T-helper 17 cell (primary cell): Measurements from ENCODE around the gene MICALL1. TPM values are rescaled to one million over a fixed set of nuclear protein-coding genes. Genes with fewer than 3 reads are reported as not detected.

Source experiments
- ATAC-seq: fragments of 150-1000 bp; cut with Tn5 transposase; 2 replicates; pipeline ENCODE4 v1.10.0; 2021; ENCODE audit warnings: mild to moderate bottlenecking, moderate library complexity
- DNase-seq, 3 donors: peaks; one replicate each; pipeline versions ENCODE4 v3.0.0 to v3.0.0-alpha.2; 2020 to 2021
- H3K9me3 ChIP-seq: one replicate; pipeline ENCODE4 v1.7.0; 2013; ENCODE audit warnings: low read length, mild to moderate bottlenecking; ENCODE audit not compliant: control insufficient read depth, poor library complexity, severe bottlenecking
- H3K27ac Mint-ChIP-seq: one replicate; pipeline ENCODE4 v1.8.0; 2022; ENCODE audit warnings: mild to moderate bottlenecking, moderate library complexity, mixed read lengths
- H3K27me3 Mint-ChIP-seq: one replicate; pipeline ENCODE4 v1.8.0; 2022; ENCODE audit warnings: mixed read lengths
- H3K36me3 Mint-ChIP-seq: one replicate; pipeline ENCODE4 v1.8.0; 2022; ENCODE audit warnings: low read depth, mixed read lengths
- H3K4me1 Mint-ChIP-seq: one replicate; pipeline ENCODE4 v1.8.0; 2022; ENCODE audit warnings: mild to moderate bottlenecking, mixed read lengths
- H3K4me3 Mint-ChIP-seq: one replicate; pipeline ENCODE4 v1.8.0; 2022; ENCODE audit warnings: mild to moderate bottlenecking, moderate library complexity, mixed read lengths
- total RNA-seq, 4 donors: library from RNA in 2 of 4; stranded (reverse) in 2 of 4; gene quantifications; one replicate each; pipeline ENCODE4 v1.2.3 and lab custom pipeline; 2022 to 2026

MICALL1 gene
- total RNA-seq, 2 donors from 2014 or later = 19.2 to 21.9 TPM

GRCh38 chr22:37982151-37982785, 76.2 kb downstream of the MICALL1 start:
- no peak overlapping the region for H3K4me3 Mint-ChIP-seq
- H3K9me3 ChIP-seq = no peaks in the 10 kb centered on the region
- H3K27me3 Mint-ChIP-seq = no peaks in the 10 kb centered on the region
- H3K4me1 Mint-ChIP-seq = no peaks in the 10 kb centered on the region
- H3K36me3 Mint-ChIP-seq = peaks cover 4% of the 10 kb centered on the region
- no peak for ATAC-seq
- no peak overlapping the region for H3K27ac Mint-ChIP-seq
- no peak for DNase-seq

GRCh38 chr22:37982938-37983859, 77.1 kb downstream of the MICALL1 start:
- Mint-ChIP-seq H3K4me1 (no peaks in the 10 kb centered on the region), H3K4me3 (no peak overlapping the region), H3K27ac (no peak overlapping the region), H3K27me3 (no peaks in the 10 kb centered on the region), H3K36me3 (peaks cover 4% of the 10 kb centered on the region)
- ATAC-seq = no peak
- no peak for DNase-seq
- H3K9me3 ChIP-seq = no peaks in the 10 kb centered on the region

GRCh38 chr22:37983860-37984791, 78.0 kb downstream of the MICALL1 start, which contains the start of gene SOX10:
Gene SOX10, minus strand, starts transcription at chr22:37984555. Its CDS starts 771 bp downstream, at chr22:37983784.
- Mint-ChIP-seq H3K36me3 (peaks cover 4% of the 10 kb centered on the region), H3K27ac (peak within 1 kb of the TSS; percentile 43), H3K27me3 (no peaks in the 10 kb centered on the region), H3K4me1 (no peaks in the 10 kb centered on the region), H3K4me3 (no peak within 1 kb of the TSS)
- no peak for DNase-seq
- no peaks in the 10 kb centered on the region for H3K9me3 ChIP-seq
- ATAC-seq = no peak

GRCh38 chr22:37985050-37985585, 79.0 kb downstream of the MICALL1 start:
- no peaks in the 10 kb centered on the region for H3K9me3 ChIP-seq
- Mint-ChIP-seq H3K4me3 (no peak overlapping the region), H3K27ac (peak overlapping the region; percentile 43), H3K4me1 (no peaks in the 10 kb centered on the region), H3K27me3 (no peaks in the 10 kb centered on the region), H3K36me3 (peaks cover 4% of the 10 kb centered on the region)
- DNase-seq (no peak), ATAC-seq (no peak)

GRCh38 chr22:37985751-37986281, 79.7 kb downstream of the MICALL1 start:
- no peaks in the 10 kb centered on the region for H3K9me3 ChIP-seq
- no peak for ATAC-seq
- H3K36me3 Mint-ChIP-seq = no peaks in the 10 kb centered on the region
- H3K27ac Mint-ChIP-seq = peak overlapping the region; percentile 43
- no peaks in the 10 kb centered on the region for H3K27me3 Mint-ChIP-seq
- no peak overlapping the region for H3K4me3 Mint-ChIP-seq
- no peaks in the 10 kb centered on the region for H3K4me1 Mint-ChIP-seq
- no peak for DNase-seq

- H3K36me3 Mint-ChIP-seq = no peaks in the 10 kb centered on the region
- no peaks in the 10 kb centered on the region for H3K27me3 Mint-ChIP-seq
- no peaks in the 10 kb centered on the region for H3K9me3 ChIP-seq
- no peak overlapping the region for H3K27ac Mint-ChIP-seq
- ATAC-seq (no peak), DNase-seq (no peak)
- no peak overlapping the region for H3K4me3 Mint-ChIP-seq
- no peaks in the 10 kb centered on the region for H3K4me1 Mint-ChIP-seq
Measured at GRCh38 chr22:37986371-37986770, 80.3 kb downstream of the MICALL1 start.

- no peak for DNase-seq
- no peak overlapping the region for H3K4me3 Mint-ChIP-seq
- H3K27ac Mint-ChIP-seq = no peak overlapping the region
- H3K4me1 Mint-ChIP-seq = peaks cover 2% of the 10 kb centered on the region
- no peaks in the 10 kb centered on the region for H3K9me3 ChIP-seq
- H3K27me3 Mint-ChIP-seq = no peaks in the 10 kb centered on the region
- ATAC-seq = no peak
- H3K36me3 Mint-ChIP-seq = no peaks in the 10 kb centered on the region
Measured at GRCh38 chr22:37989146-37990045, 83.3 kb downstream of the MICALL1 start.

- H3K36me3 Mint-ChIP-seq = no peaks in the 10 kb centered on the region
- no peaks in the 10 kb centered on the region for H3K27me3 Mint-ChIP-seq
- H3K4me1 Mint-ChIP-seq = peaks cover 2% of the 10 kb centered on the region
- H3K27ac Mint-ChIP-seq = no peak overlapping the region
- ATAC-seq = no peak
- H3K4me3 Mint-ChIP-seq = no peak overlapping the region
- DNase-seq = no peak
- H3K9me3 ChIP-seq = no peaks in the 10 kb centered on the region
Measured at GRCh38 chr22:37990301-37990700, 84.2 kb downstream of the MICALL1 start.

GRCh38 chr22:37990862-37991261, 84.8 kb downstream of the MICALL1 start:
- H3K27ac Mint-ChIP-seq = no peak overlapping the region
- H3K27me3 Mint-ChIP-seq = no peaks in the 10 kb centered on the region
- peaks cover 2% of the 10 kb centered on the region for H3K4me1 Mint-ChIP-seq
- no peaks in the 10 kb centered on the region for H3K36me3 Mint-ChIP-seq
- DNase-seq (no peak), ATAC-seq (no peak)
- no peak overlapping the region for H3K4me3 Mint-ChIP-seq
- H3K9me3 ChIP-seq = no peaks in the 10 kb centered on the region

- H3K9me3 ChIP-seq = no peaks in the 10 kb centered on the region
- Mint-ChIP-seq H3K27ac (no peak overlapping the region), H3K27me3 (no peaks in the 10 kb centered on the region), H3K4me1 (peaks cover 2% of the 10 kb centered on the region), H3K36me3 (no peaks in the 10 kb centered on the region), H3K4me3 (no peak overlapping the region)
- ATAC-seq (no peak), DNase-seq (no peak)
Measured at GRCh38 chr22:37991731-37992442, 85.8 kb downstream of the MICALL1 start.
